Astrocyte (in vitro differentiated cells and primary cell): ENCODE data around the gene ANKRD12. TPM values are rescaled to one million over a fixed set of nuclear protein-coding genes. Genes with fewer than 3 reads are reported as not detected.

Experiments used
- DNase-seq: peaks from one replicate; pipeline ENCODE4 v3.0.0-alpha.2; 2010; ENCODE audit warnings: low read depth
- FAIRE-seq: peaks from 2 replicates; lab custom pipeline; 2011; peaks lifted over from hg19 to GRCh38; lab: Jason Lieb, UNC
- H2AFZ ChIP-seq: 2 replicates; pipeline ENCODE4 v1.6.0; 2012; ENCODE audit warnings: low read depth, low read length, inconsistent platforms
- H3K27ac ChIP-seq: 2 replicates; pipeline ENCODE4 v1.5.1; 2011; ENCODE audit warnings: low read depth, low read length, inconsistent platforms
- H3K27me3 ChIP-seq: 2 replicates; pipeline ENCODE4 v1.6.0; 2011; ENCODE audit warnings: low read length, inconsistent platforms; ENCODE audit not compliant: insufficient read depth
- H3K36me3 ChIP-seq: 2 replicates; pipeline ENCODE4 v1.5.1; 2011; ENCODE audit warnings: low read length, inconsistent platforms; ENCODE audit not compliant: insufficient read depth
- H3K4me1 ChIP-seq: 2 replicates; pipeline ENCODE4 v1.5.1; 2011; ENCODE audit warnings: low read length, inconsistent platforms; ENCODE audit not compliant: insufficient read depth
- H3K4me2 ChIP-seq: 2 replicates; pipeline ENCODE4 v1.6.0; 2012; ENCODE audit warnings: low read length, inconsistent platforms
- H3K4me3 ChIP-seq: 2 replicates; pipeline ENCODE4 v1.5.1; 2011; ENCODE audit warnings: low read depth, mild to moderate bottlenecking, low read length, inconsistent platforms; ENCODE audit not compliant: insufficient read depth
- H3K79me2 ChIP-seq: 2 replicates; pipeline ENCODE4 v1.6.0; 2012; ENCODE audit warnings: mild to moderate bottlenecking, low read length, inconsistent platforms; ENCODE audit not compliant: insufficient read depth
- H3K9ac ChIP-seq: 2 replicates; pipeline ENCODE4 v1.6.0; 2012; ENCODE audit warnings: mild to moderate bottlenecking, low read length, inconsistent platforms
- H3K9me3 ChIP-seq: 2 replicates; pipeline ENCODE4 v1.5.1; 2012; ENCODE audit warnings: low read depth, mild to moderate bottlenecking, low read length, inconsistent platforms; ENCODE audit not compliant: insufficient read depth
- H4K20me1 ChIP-seq: 2 replicates; pipeline ENCODE4 v1.6.0; 2012; ENCODE audit warnings: low read length, inconsistent platforms; ENCODE audit not compliant: insufficient read depth
- H3K27ac Mint-ChIP-seq: one replicate; pipeline ENCODE4 v1.8.0; 2021; ENCODE audit warnings: mild to moderate bottlenecking, mixed read lengths; ENCODE audit not compliant: unreplicated experiment
- H3K27me3 Mint-ChIP-seq: one replicate; pipeline ENCODE4 v1.8.0; 2021; ENCODE audit warnings: low read depth, mixed read lengths; ENCODE audit not compliant: unreplicated experiment
- H3K36me3 Mint-ChIP-seq: one replicate; pipeline ENCODE4 v1.8.0; 2021; ENCODE audit warnings: low read depth, mixed read lengths; ENCODE audit not compliant: unreplicated experiment
- H3K4me1 Mint-ChIP-seq: one replicate; pipeline ENCODE4 v1.8.0; 2021; ENCODE audit warnings: low read depth, mixed read lengths; ENCODE audit not compliant: unreplicated experiment
- H3K4me3 Mint-ChIP-seq: one replicate; pipeline ENCODE4 v1.8.0; 2021; ENCODE audit warnings: mild to moderate bottlenecking, moderate library complexity, mixed read lengths; ENCODE audit not compliant: unreplicated experiment
- H3K9me3 Mint-ChIP-seq: one replicate; pipeline ENCODE4 v1.8.0; 2021; ENCODE audit warnings: mild to moderate bottlenecking, mixed read lengths; ENCODE audit not compliant: unreplicated experiment
- EZH2 ChIP-seq: IDR thresholded peaks from 2 replicates; pipeline ENCODE4 v1.6.1; 2012; ENCODE audit warnings: mild to moderate bottlenecking, low read length, inconsistent platforms; ENCODE audit not compliant: insufficient read depth
- total RNA-seq: library from RNA; stranded (reverse); gene quantifications from 2 replicates; pipeline ENCODE4 v1.2.1, GENCODE V29; 2021
- TF ChIP-seq, protein P1 (sequence below): IDR thresholded peaks from 2 replicates; pipeline ENCODE4 v1.5.1; 2011; ENCODE audit warnings: low read depth, mild to moderate bottlenecking, inconsistent platforms, low read length, moderate library complexity; ENCODE audit not compliant: insufficient read depth

ANKRD12 gene
- total RNA-seq, 1 donor from 2014 or later: 24.4 TPM

DNA sequence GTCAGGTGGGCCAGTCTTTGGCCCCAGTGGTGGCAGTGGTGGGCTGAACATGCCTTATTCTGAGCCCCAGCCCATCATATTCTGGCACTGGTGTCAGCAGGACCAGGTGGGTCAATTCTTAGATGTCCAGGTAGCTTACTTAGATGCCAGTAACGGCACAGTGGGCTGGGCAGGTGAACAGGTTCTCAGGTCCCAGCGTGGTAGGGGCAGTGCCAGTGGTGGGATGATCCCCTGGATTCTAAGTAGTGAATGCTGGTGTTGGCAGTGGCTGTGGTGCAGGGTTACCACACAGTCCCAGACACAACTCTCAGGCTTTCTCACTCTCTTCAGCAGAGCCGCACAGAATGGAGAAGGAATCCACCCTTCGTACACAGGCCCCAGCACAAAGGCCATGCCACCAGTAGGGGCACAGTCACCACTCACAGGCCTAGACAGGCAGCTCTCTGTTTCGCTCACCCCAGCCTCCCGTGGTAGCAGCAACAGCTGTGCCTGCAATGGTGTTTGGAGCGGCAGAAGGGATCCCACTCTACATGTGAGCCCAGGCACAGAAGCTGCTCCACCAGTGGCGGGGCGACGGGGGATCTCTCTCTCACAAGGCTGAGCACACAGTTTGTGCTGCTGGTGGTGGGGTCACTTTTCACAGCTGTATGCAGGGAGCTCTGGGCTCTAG is 97.3 kb downstream of the ANKRD12 start:
- TF ChIP-seq EZH2: no peak
- Histone ChIP-seq H3K9me3 (no peaks in the 10 kb centered on the region), H2AFZ (no peak overlapping the region), H3K9ac (no peak overlapping the region), H3K4me3 (no peak overlapping the region), H3K4me1 (no peaks in the 10 kb centered on the region), H3K36me3 (no peaks in the 10 kb centered on the region), H3K4me2 (no peak overlapping the region), H3K79me2 (peaks cover 11% of the 10 kb centered on the region), H3K27me3 (no peaks in the 10 kb centered on the region), H3K27ac (no peak overlapping the region), H4K20me1 (peaks cover 13% of the 10 kb centered on the region)
- no peaks in the 10 kb centered on the region for H3K27me3 Mint-ChIP-seq
- H3K36me3 Mint-ChIP-seq: peaks cover 37% of the 10 kb centered on the region
- no peak overlapping the region for H3K4me3 Mint-ChIP-seq
- no peaks in the 10 kb centered on the region for H3K4me1 Mint-ChIP-seq
- H3K9me3 Mint-ChIP-seq: peaks cover 18% of the 10 kb centered on the region
- DNase-seq: no peak
- FAIRE-seq: no peak
- H3K27ac Mint-ChIP-seq: no peak overlapping the region

DNA sequence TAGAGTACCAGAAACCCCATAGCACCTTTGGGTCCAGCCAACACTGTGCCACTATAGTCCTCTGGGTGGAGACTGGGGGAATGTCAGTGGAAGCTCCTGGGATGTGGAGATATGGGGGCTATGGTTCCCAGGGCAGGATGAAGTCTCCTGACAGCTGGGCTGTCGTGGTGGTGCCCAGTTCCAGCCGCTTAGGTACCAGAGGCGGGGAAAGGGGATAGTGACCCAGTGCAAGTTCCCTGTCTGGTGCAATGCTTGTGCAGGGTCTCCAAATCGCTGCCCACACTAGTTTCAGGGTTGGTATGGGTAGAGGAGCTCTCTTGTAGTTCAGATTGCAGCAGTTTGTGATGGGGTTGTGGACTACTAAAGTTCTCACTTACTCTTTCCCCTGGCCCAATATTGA is 97.9 kb downstream of the ANKRD12 start:
- Histone ChIP-seq H3K4me2 (no peak overlapping the region), H3K27me3 (no peaks in the 10 kb centered on the region), H3K79me2 (peaks cover 11% of the 10 kb centered on the region), H3K4me3 (no peak overlapping the region), H2AFZ (no peak overlapping the region), H3K9ac (no peak overlapping the region), H3K9me3 (no peaks in the 10 kb centered on the region), H3K36me3 (no peaks in the 10 kb centered on the region), H3K4me1 (no peaks in the 10 kb centered on the region), H3K27ac (no peak overlapping the region), H4K20me1 (peaks cover 9% of the 10 kb centered on the region)
- Mint-ChIP-seq H3K27me3 (no peaks in the 10 kb centered on the region), H3K27ac (no peak overlapping the region), H3K4me1 (no peaks in the 10 kb centered on the region), H3K9me3 (peaks cover 18% of the 10 kb centered on the region), H3K36me3 (peaks cover 37% of the 10 kb centered on the region), H3K4me3 (no peak overlapping the region)
- DNase-seq (no peak), FAIRE-seq (no peak)
- TF ChIP-seq EZH2: no peak
- TF ChIP-seq, protein P1, sequence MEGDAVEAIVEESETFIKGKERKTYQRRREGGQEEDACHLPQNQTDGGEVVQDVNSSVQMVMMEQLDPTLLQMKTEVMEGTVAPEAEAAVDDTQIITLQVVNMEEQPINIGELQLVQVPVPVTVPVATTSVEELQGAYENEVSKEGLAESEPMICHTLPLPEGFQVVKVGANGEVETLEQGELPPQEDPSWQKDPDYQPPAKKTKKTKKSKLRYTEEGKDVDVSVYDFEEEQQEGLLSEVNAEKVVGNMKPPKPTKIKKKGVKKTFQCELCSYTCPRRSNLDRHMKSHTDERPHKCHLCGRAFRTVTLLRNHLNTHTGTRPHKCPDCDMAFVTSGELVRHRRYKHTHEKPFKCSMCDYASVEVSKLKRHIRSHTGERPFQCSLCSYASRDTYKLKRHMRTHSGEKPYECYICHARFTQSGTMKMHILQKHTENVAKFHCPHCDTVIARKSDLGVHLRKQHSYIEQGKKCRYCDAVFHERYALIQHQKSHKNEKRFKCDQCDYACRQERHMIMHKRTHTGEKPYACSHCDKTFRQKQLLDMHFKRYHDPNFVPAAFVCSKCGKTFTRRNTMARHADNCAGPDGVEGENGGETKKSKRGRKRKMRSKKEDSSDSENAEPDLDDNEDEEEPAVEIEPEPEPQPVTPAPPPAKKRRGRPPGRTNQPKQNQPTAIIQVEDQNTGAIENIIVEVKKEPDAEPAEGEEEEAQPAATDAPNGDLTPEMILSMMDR: no peak

DNA sequence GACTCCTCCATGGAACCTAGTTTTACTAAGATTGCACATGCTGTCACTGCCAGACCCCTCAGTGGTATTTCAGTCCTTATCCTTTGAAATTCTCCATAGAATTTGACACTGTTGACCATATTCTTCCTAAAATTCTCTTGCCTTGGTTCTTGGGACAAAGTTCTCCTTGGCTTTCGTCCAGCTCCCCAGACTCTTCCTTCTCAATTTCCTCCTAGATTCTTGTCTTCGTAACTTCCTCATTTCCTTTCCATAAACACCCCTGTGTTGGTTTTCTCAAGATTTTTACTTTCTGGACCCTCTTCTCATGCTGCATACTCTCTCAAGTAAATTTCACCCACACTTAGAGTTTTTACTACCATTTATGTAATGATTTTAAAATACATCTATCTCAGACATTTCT is 101.4 kb downstream of the ANKRD12 start:
- H3K4me3 Mint-ChIP-seq: no peak overlapping the region
- no peak for FAIRE-seq
- H3K4me3 ChIP-seq: no peak overlapping the region
- peaks cover 4% of the 10 kb centered on the region for H4K20me1 ChIP-seq
- no peaks in the 10 kb centered on the region for H3K4me1 ChIP-seq
- DNase-seq: no peak
- peaks cover 24% of the 10 kb centered on the region for H3K36me3 Mint-ChIP-seq
- no peak overlapping the region for H3K27ac Mint-ChIP-seq
- H2AFZ ChIP-seq: no peak overlapping the region
- H3K9me3 ChIP-seq: no peaks in the 10 kb centered on the region
- no peak for TF ChIP-seq EZH2
- TF ChIP-seq, protein P1: no peak
- no peaks in the 10 kb centered on the region for H3K4me1 Mint-ChIP-seq
- no peak overlapping the region for H3K27ac ChIP-seq
- H3K27me3 Mint-ChIP-seq: no peaks in the 10 kb centered on the region
- no peaks in the 10 kb centered on the region for H3K79me2 ChIP-seq
- no peak overlapping the region for H3K4me2 ChIP-seq
- H3K27me3 ChIP-seq: no peaks in the 10 kb centered on the region
- no peak overlapping the region for H3K9ac ChIP-seq
- H3K36me3 ChIP-seq: no peaks in the 10 kb centered on the region
- peaks cover 5% of the 10 kb centered on the region for H3K9me3 Mint-ChIP-seq
